Measurements from ENCODE around the gene THSD4.
"Not testable (repeated sequence)": the region's sequence is repeated elsewhere in the genome, so short reads cannot be mapped to it uniquely, and the experiment has no call there.

THSD4 gene

DNA sequence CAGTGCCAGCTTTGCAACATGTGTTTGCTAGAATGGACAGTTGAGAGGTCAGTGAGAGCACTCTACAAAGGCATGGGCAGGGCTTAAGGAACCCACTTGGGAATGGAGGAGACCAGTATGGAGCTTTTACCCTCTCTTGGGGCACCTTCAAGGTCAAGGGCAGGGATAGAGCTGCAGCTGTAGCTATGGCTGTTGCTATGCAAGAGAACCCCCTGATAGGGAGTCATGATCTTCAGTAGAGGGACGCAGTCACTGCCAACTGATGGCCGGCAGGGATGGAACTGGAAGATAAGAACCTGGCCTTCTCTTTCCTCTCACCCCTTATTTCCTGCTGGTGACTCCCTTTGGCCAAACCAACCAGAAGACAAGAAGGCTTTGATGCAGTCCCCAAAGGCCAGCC is 40.3 kb downstream of the THSD4 start:
- no peak overlapping the region for H3K4me3 ChIP-seq (ENCODE audit: low read length)
- no peaks in the 10 kb centered on the region for H3K4me1 ChIP-seq (ENCODE audit: control insufficient read depth, low read length)
- no peak overlapping the region for H3K4me2 ChIP-seq (ENCODE audit: low read length)
- H3F3A ChIP-seq (ENCODE audit: control insufficient read depth, insufficient read depth): no peaks in the 10 kb centered on the region
- H3K27me3 ChIP-seq (ENCODE audit: control insufficient read depth, low read length): no peaks in the 10 kb centered on the region
- TF ChIP-seq EZH2phosphoT487 (IDR thresholded peaks at IDR 0.05; ENCODE audit: borderline replicate concordance, low read length): no peak
- TF ChIP-seq, protein P1, sequence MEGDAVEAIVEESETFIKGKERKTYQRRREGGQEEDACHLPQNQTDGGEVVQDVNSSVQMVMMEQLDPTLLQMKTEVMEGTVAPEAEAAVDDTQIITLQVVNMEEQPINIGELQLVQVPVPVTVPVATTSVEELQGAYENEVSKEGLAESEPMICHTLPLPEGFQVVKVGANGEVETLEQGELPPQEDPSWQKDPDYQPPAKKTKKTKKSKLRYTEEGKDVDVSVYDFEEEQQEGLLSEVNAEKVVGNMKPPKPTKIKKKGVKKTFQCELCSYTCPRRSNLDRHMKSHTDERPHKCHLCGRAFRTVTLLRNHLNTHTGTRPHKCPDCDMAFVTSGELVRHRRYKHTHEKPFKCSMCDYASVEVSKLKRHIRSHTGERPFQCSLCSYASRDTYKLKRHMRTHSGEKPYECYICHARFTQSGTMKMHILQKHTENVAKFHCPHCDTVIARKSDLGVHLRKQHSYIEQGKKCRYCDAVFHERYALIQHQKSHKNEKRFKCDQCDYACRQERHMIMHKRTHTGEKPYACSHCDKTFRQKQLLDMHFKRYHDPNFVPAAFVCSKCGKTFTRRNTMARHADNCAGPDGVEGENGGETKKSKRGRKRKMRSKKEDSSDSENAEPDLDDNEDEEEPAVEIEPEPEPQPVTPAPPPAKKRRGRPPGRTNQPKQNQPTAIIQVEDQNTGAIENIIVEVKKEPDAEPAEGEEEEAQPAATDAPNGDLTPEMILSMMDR (IDR thresholded peaks at IDR 0.05; ENCODE audit: low read depth, low read length, poor library complexity, severe bottlenecking): no peak
- no peak overlapping the region for H3K27ac ChIP-seq (ENCODE audit: low read depth, low read length)
- no peaks in the 10 kb centered on the region for H3K9me3 ChIP-seq (ENCODE audit: control insufficient read depth, insufficient read depth, low read length)
- H3K9me2 ChIP-seq (replicated peaks; ENCODE audit: control insufficient read depth, low read length): no peaks in the 10 kb centered on the region
- no peaks in the 10 kb centered on the region for H3K36me3 ChIP-seq (ENCODE audit: control insufficient read depth, low read length)
- H3K79me2 ChIP-seq (ENCODE audit: control insufficient read depth, low read length): no peaks in the 10 kb centered on the region
- H4K20me1 ChIP-seq (ENCODE audit: control insufficient read depth, insufficient read depth, low read depth, low read length): no peaks in the 10 kb centered on the region

DNA sequence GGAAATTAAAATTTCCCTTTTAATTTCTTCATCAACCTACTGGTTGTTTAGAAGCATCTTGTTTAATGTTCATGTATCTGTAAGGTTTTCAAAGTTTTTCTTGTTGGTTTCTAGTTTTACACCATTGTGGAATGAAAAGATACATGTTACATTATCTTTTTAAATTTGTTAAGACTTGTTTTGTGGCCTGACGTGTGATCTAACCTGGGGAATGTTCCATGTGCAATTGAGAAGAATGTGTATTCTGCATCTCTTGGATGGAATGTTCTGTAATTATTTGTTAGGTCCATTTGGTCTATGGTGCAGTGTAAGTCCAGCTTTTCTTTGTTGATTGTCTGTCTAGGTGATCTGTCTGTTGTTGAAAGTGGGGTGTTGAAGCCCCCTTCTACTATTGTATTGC is 45.7 kb downstream of the THSD4 start:
- Histone ChIP-seq H3K9me3 (ENCODE audit: control insufficient read depth, insufficient read depth, low read length) (no peaks in the 10 kb centered on the region), H3K9me2 (replicated peaks; ENCODE audit: control insufficient read depth, low read length) (no peaks in the 10 kb centered on the region), H4K20me1 (ENCODE audit: control insufficient read depth, insufficient read depth, low read depth, low read length) (no peaks in the 10 kb centered on the region), H3K4me1 (ENCODE audit: control insufficient read depth, low read length) (no peaks in the 10 kb centered on the region), H3K79me2 (ENCODE audit: control insufficient read depth, low read length) (no peaks in the 10 kb centered on the region), H3K27ac (ENCODE audit: low read depth, low read length) (no peak overlapping the region), H3K4me2 (ENCODE audit: low read length) (no peak overlapping the region), H3K36me3 (ENCODE audit: control insufficient read depth, low read length) (no peaks in the 10 kb centered on the region), H3K4me3 (ENCODE audit: low read length) (no peak overlapping the region), H3F3A (ENCODE audit: control insufficient read depth, insufficient read depth) (no peaks in the 10 kb centered on the region), H3K27me3 (ENCODE audit: control insufficient read depth, low read length) (no peaks in the 10 kb centered on the region)
- TF ChIP-seq, protein P1 (IDR thresholded peaks at IDR 0.05; ENCODE audit: low read depth, low read length, poor library complexity, severe bottlenecking): no peak
- TF ChIP-seq EZH2phosphoT487 (IDR thresholded peaks at IDR 0.05; ENCODE audit: borderline replicate concordance, low read length): no peak

DNA sequence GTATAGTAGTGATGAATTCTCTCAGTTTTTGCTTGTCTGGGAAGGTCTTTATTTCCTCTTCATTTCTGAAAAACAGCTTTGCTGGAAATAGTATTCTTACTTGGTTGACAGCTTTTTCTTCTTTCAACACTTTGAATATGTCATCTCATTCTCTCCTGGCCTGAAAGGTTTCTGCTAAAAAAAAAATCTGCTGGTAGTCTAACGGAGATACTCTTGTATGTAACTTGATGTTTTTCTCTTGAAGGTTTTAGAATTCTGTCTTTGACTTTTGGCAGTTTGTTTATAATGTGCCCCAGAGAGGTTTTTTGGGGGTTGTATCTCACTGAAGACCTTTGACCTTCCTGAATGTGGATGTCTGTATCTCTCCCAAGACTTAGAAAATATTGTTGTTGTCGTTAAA is 47.0 kb downstream of the THSD4 start:
- H3K27me3 ChIP-seq (ENCODE audit: control insufficient read depth, low read length): no peaks in the 10 kb centered on the region
- no peaks in the 10 kb centered on the region for H3K36me3 ChIP-seq (ENCODE audit: control insufficient read depth, low read length)
- no peak overlapping the region for H3K4me3 ChIP-seq (ENCODE audit: low read length)
- no peaks in the 10 kb centered on the region for H3K79me2 ChIP-seq (ENCODE audit: control insufficient read depth, low read length)
- H4K20me1 ChIP-seq (ENCODE audit: control insufficient read depth, insufficient read depth, low read depth, low read length): no peaks in the 10 kb centered on the region
- H3K4me2 ChIP-seq (ENCODE audit: low read length): no peak overlapping the region
- H3K4me1 ChIP-seq (ENCODE audit: control insufficient read depth, low read length): no peaks in the 10 kb centered on the region
- no peaks in the 10 kb centered on the region for H3K9me2 ChIP-seq (replicated peaks; ENCODE audit: control insufficient read depth, low read length)
- no peak for TF ChIP-seq EZH2phosphoT487 (IDR thresholded peaks at IDR 0.05; ENCODE audit: borderline replicate concordance, low read length)
- TF ChIP-seq, protein P1 (IDR thresholded peaks at IDR 0.05; ENCODE audit: low read depth, low read length, poor library complexity, severe bottlenecking): no peak
- no peaks in the 10 kb centered on the region for H3F3A ChIP-seq (ENCODE audit: control insufficient read depth, insufficient read depth)
- no peak overlapping the region for H3K27ac ChIP-seq (ENCODE audit: low read depth, low read length)
- no peaks in the 10 kb centered on the region for H3K9me3 ChIP-seq (ENCODE audit: control insufficient read depth, insufficient read depth, low read length)

DNA sequence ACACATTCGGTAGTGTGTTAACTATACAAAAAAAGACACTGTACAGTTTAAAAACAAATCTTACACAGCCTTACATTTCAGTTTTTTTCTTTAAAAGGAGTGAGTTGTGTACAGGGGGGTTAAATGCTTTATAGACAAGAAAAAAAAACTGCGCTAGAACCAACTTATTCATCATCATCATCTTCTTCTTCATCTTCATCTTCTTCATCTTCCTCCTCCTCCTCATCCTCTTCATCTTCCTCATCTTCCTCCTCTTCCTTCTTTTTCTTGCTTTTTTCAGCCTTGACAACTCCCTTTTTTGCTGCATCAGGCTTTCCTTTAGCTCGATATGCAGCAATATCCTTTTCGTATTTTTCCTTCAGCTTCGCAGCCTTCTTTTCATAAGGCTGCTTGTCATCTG is 49.3 kb downstream of the THSD4 start:
- not testable (repeated sequence) for H3K27ac ChIP-seq (ENCODE audit: low read depth, low read length); H4K20me1 ChIP-seq (ENCODE audit: control insufficient read depth, insufficient read depth, low read depth, low read length); H3K9me2 ChIP-seq (replicated peaks; ENCODE audit: control insufficient read depth, low read length); H3K27me3 ChIP-seq (ENCODE audit: control insufficient read depth, low read length); H3K4me1 ChIP-seq (ENCODE audit: control insufficient read depth, low read length); H3K4me2 ChIP-seq (ENCODE audit: low read length); H3K4me3 ChIP-seq (ENCODE audit: low read length); H3K9me3 ChIP-seq (ENCODE audit: control insufficient read depth, insufficient read depth, low read length); H3F3A ChIP-seq (ENCODE audit: control insufficient read depth, insufficient read depth); H3K79me2 ChIP-seq (ENCODE audit: control insufficient read depth, low read length); H3K36me3 ChIP-seq (ENCODE audit: control insufficient read depth, low read length)
